Measurements from ENCODE around the gene CARD14.

- TF ChIP-seq POLR2AphosphoS5 (IDR thresholded peaks at IDR 0.05): no peak
- TF ChIP-seq, protein P1, sequence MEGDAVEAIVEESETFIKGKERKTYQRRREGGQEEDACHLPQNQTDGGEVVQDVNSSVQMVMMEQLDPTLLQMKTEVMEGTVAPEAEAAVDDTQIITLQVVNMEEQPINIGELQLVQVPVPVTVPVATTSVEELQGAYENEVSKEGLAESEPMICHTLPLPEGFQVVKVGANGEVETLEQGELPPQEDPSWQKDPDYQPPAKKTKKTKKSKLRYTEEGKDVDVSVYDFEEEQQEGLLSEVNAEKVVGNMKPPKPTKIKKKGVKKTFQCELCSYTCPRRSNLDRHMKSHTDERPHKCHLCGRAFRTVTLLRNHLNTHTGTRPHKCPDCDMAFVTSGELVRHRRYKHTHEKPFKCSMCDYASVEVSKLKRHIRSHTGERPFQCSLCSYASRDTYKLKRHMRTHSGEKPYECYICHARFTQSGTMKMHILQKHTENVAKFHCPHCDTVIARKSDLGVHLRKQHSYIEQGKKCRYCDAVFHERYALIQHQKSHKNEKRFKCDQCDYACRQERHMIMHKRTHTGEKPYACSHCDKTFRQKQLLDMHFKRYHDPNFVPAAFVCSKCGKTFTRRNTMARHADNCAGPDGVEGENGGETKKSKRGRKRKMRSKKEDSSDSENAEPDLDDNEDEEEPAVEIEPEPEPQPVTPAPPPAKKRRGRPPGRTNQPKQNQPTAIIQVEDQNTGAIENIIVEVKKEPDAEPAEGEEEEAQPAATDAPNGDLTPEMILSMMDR (IDR thresholded peaks at IDR 0.05): no peak
Observed at GRCh38 chr17:80182845-80183223, 13.0 kb downstream of the CARD14 start.
